GM11168 (cell line): ENCODE measurements around the gene TMEM132D.

ENCODE experiments used
- in situ Hi-C: fragments of 300-500 bp; cut with MboI; formaldehyde crosslinking; loops from one replicate; pipeline ENCODE4 v1.12.0; 2022; ENCODE audit warnings: low sequenced_read_pairs; ENCODE audit not compliant: unreplicated experiment

The TMEM132D gene

GRCh38 chr12:129762436-129762835 is 141.4 kb downstream of the TMEM132D start:
- in situ Hi-C loops = no loop called here

GRCh38 chr12:129753586-129753985 is 150.2 kb downstream of the TMEM132D start:
- in situ Hi-C loops = no loop called here

- in situ Hi-C loops = no loop called here
Observed at GRCh38 chr12:129750421-129750820, 153.4 kb downstream of the TMEM132D start.

GRCh38 chr12:129746318-129746717 is 157.5 kb downstream of the TMEM132D start:
- in situ Hi-C loops = no loop called here

GRCh38 chr12:129729170-129729569 is 174.7 kb downstream of the TMEM132D start:
- in situ Hi-C loops = no loop called here

GRCh38 chr12:129727100-129727499 is 176.7 kb downstream of the TMEM132D start:
- in situ Hi-C loops = no loop called here

- in situ Hi-C loops = no loop called here
Observed at GRCh38 chr12:129723260-129723659, 180.6 kb downstream of the TMEM132D start.

GRCh38 chr12:129720618-129721017 is 183.2 kb downstream of the TMEM132D start:
- in situ Hi-C loops = no loop called here

- in situ Hi-C loops = no loop called here
Observed at GRCh38 chr12:129719416-129719815, 184.4 kb downstream of the TMEM132D start.

GRCh38 chr12:129717438-129717837 is 186.4 kb downstream of the TMEM132D start:
- in situ Hi-C loops = no loop called here

GRCh38 chr12:129716825-129717224 is 187.0 kb downstream of the TMEM132D start:
- in situ Hi-C loops = no loop called here

- in situ Hi-C loops = no loop called here
Observed at GRCh38 chr12:129706716-129707115, 197.1 kb downstream of the TMEM132D start.

- in situ Hi-C loops = no loop called here
Observed at GRCh38 chr12:129704232-129704830, 199.5 kb downstream of the TMEM132D start.

- in situ Hi-C loops = no loop called here
Observed at GRCh38 chr12:129701631-129702101, 202.2 kb downstream of the TMEM132D start.

GRCh38 chr12:129700036-129700435 is 203.8 kb downstream of the TMEM132D start:
- in situ Hi-C loops = no loop called here

GRCh38 chr12:129696926-129697325 is 206.9 kb downstream of the TMEM132D start:
- in situ Hi-C loops = no loop called here

- in situ Hi-C loops = no loop called here
Observed at GRCh38 chr12:129696405-129696804, 207.4 kb downstream of the TMEM132D start.

GRCh38 chr12:129693731-129694130 is 210.1 kb downstream of the TMEM132D start:
- in situ Hi-C loops = no loop called here

GRCh38 chr12:129687731-129688130 is 216.1 kb downstream of the TMEM132D start:
- in situ Hi-C loops = no loop called here

GRCh38 chr12:129681830-129682229 is 222.0 kb downstream of the TMEM132D start:
- in situ Hi-C loops = no loop called here

GRCh38 chr12:129681151-129681550 is 222.7 kb downstream of the TMEM132D start:
- in situ Hi-C loops = no loop called here

- in situ Hi-C loops = no loop called here
Observed at GRCh38 chr12:129676411-129676810, 227.4 kb downstream of the TMEM132D start.
